CD4-positive, alpha-beta T cell treated with Interleukin-2 at 100 ng/mL for 4 hours (primary cell): Measurements from ENCODE around the gene TPSB2.
A peak's percentile ranks its signal among the peaks of the same experiment; 100 is the strongest.

Experiments
- DNase-seq: peaks from one replicate; pipeline ENCODE4 v3.0.0-alpha.2; 2020; ENCODE audit warnings: low spot score

The TPSB2 gene

GRCh38 chr16:1220098-1220728, 9.8 kb downstream of the TPSB2 start:
- DNase-seq = no peak

GRCh38 chr16:1218930-1219611, 10.9 kb downstream of the TPSB2 start:
- DNase-seq = no peak

DNA sequence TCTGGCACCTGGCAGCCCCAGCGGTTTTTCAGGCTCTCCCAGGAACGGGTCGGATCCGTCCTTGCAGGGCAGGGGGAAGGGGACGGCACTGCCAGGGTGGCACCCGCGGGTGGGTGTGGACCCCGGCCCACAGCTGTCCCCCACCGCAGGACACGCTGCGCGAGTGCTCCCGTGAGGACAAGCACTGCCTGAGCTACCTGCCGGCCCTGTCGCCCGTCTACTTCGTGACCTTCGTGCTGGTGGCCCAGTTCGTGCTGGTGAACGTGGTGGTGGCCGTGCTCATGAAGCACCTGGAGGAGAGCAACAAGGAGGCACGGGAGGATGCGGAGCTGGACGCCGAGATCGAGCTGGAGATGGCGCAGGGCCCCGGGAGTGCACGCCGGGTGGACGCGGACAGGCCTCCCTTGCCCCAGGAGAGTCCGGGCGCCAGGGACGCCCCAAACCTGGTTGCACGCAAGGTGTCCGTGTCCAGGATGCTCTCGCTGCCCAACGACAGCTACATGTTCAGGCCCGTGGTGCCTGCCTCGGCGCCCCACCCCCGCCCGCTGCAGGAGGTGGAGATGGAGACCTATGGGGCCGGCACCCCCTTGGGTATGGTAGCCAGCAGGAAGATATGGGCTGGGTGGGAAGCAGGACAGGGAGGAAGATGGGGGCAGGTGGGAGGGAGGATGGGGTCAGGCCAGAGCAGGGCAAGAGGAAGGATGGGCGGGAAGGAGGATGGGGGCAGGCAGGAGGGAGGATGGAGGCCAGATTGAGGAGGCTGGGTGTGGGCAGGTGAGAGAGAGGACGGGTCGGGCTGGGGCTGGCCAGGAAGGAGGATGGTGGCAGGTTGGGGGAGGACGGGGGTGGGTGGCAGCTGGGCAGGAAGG, 11.7 kb downstream of the TPSB2 start:
- DNase-seq = no peak

- DNase-seq = no peak
Observed at GRCh38 chr16:1217526-1217925, 12.5 kb downstream of the TPSB2 start.

DNA sequence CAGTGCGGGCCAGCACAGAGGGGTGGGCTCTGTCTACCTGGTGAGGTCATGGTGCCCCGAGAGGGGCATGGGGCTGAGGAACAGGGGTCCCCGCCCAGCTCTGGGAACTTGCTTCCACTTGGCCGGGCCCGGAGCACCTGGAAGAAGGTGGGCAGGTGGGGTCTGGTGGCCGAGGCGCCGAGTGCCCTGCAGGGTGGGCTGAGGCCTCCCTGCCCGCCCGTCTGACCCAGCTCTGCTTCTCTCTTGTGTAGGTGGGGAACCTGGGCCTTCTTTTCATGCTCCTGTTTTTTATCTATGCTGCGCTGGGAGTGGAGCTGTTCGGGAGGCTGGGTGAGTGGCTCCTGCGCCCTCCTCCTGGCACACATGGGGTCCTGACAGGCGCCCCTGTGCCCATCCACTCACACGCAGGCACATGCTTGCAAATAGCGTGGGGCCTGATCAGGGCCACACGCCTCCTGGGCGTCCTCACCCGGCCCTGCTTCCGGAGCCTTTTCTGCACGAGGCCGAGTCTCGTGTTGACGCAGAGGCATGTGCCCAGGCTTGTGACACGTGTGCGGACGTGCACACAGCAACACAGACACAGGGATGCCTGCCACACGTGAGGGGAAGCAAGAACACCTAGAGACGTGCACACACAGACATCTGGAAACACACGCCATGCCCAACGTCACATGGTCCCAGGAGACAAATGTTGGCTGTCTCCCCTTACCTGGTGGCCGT, 13.1 kb downstream of the TPSB2 start:
- DNase-seq = no peak

- no peak for DNase-seq
Observed at GRCh38 chr16:1216296-1216619, 13.7 kb downstream of the TPSB2 start.

- DNase-seq = no peak
Observed at GRCh38 chr16:1215574-1216295, 14.2 kb downstream of the TPSB2 start.

GRCh38 chr16:1214719-1215118, 15.3 kb downstream of the TPSB2 start:
- no peak for DNase-seq

DNA sequence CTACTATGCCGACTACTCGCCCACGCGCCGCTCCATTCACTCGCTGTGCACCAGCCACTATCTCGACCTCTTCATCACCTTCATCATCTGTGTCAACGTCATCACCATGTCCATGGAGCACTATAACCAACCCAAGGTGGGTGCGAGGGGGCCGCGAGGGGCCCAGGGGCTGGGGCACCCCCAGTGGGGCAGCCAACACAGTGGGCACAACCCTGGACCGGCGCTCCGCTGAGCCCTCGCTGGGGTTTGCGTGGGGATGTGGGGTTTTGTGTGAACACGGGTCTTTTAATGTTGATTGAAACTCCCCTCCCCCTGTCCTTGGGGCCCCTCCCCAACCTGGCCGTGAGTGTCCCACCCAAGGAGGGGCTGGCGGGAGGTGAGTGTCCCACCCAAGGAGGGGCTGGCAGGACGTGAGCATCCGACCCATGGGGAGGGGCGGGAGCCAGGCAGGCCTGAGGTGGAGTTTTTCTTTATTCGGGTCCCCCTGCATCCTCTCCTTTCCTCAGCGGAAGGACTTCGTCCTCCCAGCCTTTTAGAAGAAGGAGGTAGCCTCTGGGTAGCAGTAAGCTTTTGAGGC, 16.1 kb downstream of the TPSB2 start:
- DNase-seq = no peak

DNA sequence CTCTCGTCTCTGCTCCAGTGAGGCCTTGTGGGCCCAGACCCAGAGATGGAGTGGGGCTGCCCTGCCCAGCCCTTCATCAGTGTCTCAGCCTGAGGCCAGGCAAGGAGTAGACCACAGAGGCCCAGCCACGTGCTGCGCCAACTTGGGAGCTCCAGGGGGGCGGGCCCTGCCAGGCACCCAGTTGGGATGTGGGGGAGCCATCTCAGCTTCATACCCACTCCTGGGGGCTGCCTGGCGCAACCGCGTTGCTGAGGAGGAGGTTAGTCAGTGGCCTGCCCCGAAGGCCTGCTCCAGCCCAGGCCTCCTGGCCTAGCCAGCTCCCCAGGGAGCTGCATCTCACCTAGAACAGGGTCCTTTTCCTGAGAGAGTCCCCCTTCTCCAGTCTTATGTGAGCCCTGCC, 16.8 kb downstream of the TPSB2 start:
- no peak for DNase-seq

DNA sequence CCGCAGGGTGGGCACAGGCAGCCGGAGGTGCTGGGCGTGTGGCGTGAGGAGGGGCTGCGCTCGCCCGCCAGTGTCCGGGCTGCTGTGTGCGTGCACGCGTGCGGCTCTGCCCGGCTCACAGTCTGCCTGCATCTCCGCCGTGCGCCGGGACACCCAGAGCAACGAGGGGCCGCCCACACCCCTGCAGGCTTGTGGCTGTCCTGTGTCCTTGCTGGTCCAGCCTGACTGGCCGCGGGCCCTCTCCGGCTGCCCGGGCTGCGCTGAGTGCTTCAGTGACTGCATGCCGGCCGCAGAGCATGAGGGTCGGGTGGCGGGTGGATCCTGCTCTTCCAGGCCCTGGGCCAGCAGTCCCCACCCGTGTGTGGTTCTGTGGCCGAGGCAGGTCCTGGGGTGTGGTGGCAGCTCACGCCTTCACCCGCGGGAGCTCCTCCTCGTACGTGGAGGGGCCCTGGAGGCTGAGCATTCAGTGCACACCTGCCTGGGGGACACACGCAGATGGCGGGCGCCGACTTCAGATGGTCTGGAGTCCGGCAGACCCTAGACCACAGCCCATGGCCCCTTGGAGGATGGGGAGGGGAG, 17.3 kb downstream of the TPSB2 start:
- DNase-seq = no peak

GRCh38 chr16:1211451-1212268, 18.3 kb downstream of the TPSB2 start:
- no peak for DNase-seq

- DNase-seq = no peak
Observed at GRCh38 chr16:1210461-1210860, 19.5 kb downstream of the TPSB2 start.

- no peak for DNase-seq
Observed at GRCh38 chr16:1209081-1209480, 20.9 kb downstream of the TPSB2 start.

- DNase-seq = peak; percentile 1
Observed at GRCh38 chr16:1208239-1208830, 21.6 kb downstream of the TPSB2 start.

DNA sequence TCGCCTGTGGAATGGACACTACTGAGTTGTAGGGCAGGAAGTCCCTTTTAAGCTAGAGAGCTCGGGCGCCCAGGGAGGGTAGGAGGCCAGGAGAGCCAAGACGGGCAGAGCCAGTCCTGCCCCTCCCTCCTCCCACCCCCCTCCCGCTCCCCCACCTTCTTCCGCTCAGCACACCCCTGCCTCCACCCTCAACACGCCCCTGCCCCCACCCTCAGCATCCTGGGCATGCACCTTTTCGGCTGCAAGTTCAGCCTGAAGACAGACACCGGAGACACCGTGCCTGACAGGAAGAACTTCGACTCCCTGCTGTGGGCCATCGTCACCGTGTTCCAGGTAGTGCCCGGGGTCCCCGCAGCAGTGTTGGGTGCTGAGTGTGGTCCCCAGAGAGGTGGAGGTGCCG, 23.2 kb downstream of the TPSB2 start:
- peak; percentile 4 for DNase-seq

DNA sequence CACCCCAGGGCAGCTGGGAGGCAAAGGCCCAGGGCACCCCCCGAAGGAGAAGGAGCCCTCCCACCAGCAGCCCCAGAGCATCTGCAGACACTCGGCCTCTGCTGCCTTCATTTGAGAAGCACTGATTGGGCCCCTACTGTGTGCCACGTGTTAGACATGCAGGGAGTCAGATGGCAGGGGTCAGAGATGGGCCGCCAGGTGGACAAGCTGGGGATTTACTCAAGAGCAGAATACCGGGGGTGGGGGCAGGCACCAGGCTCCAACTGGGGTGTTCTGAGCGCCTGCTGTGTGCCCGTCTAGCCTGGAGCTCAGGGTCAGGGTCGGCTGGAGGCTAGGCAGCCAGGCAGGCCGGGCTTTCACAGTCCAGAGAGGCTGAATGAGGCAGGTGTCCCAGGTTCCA, 23.7 kb downstream of the TPSB2 start:
- no peak for DNase-seq

GRCh38 chr16:1204933-1205332, 25.1 kb downstream of the TPSB2 start:
- DNase-seq = no peak

GRCh38 chr16:1202274-1202673, 27.7 kb downstream of the TPSB2 start:
- DNase-seq = no peak

DNA sequence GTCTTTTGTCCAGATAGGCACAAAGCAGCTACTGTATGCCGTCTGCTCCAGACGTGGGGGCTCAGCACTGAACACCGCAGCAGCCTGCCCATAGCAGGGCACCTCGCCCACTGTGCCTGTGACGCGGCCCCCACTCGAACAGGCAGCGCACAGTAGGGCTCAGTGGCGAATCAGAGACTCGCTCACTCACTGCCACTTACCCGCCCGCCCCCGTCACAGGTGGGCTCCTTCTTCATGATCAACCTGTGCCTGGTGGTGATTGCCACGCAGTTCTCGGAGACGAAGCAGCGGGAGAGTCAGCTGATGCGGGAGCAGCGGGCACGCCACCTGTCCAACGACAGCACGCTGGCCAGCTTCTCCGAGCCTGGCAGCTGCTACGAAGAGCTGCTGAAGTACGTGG, 28.5 kb downstream of the TPSB2 start:
- DNase-seq = no peak
